GM12891 (cell line): Measurements from ENCODE around the gene SHROOM4.

ENCODE experiments used
- PAX5 ChIP-seq: IDR thresholded peaks from 2 replicates; pipeline ENCODE4 v1.6.1; 2011; ENCODE audit warnings: low read length, moderate library complexity, mild to moderate bottlenecking; ENCODE audit not compliant: insufficient read depth, severe bottlenecking
- POLR2A ChIP-seq: IDR thresholded peaks from 2 replicates; pipeline ENCODE4 v1.6.1; 2011; ENCODE audit warnings: low read depth, low read length, control low read depth
- POLR2AphosphoS5 ChIP-seq: IDR thresholded peaks from 2 replicates; pipeline ENCODE4 v1.6.1; 2011; ENCODE audit warnings: low read depth, low read length, control low read depth
- SPI1 ChIP-seq: IDR thresholded peaks from 2 replicates; pipeline ENCODE4 v1.6.1; 2011; ENCODE audit warnings: low read depth, low read length, control low read depth
- TAF1 ChIP-seq: IDR thresholded peaks from 2 replicates; pipeline ENCODE4 v1.6.1; 2011; ENCODE audit warnings: low read depth, low read length, control low read depth

- TF ChIP-seq POLR2AphosphoS5 (no peak), POLR2A (no peak), TAF1 (no peak), PAX5 (no peak), SPI1 (no peak)
Observed at GRCh38 chrX:50726296-50726695, 87.7 kb downstream of the SHROOM4 start.
